Medulla oblongata (tissue), 1 donor: ENCODE data around the gene FAM217A.

Experiments used
- DNase-seq: peaks from one replicate; pipeline ENCODE4 v3.0.0-alpha.2; 2015; ENCODE audit errors: extremely low spot score

FAM217A gene

DNA sequence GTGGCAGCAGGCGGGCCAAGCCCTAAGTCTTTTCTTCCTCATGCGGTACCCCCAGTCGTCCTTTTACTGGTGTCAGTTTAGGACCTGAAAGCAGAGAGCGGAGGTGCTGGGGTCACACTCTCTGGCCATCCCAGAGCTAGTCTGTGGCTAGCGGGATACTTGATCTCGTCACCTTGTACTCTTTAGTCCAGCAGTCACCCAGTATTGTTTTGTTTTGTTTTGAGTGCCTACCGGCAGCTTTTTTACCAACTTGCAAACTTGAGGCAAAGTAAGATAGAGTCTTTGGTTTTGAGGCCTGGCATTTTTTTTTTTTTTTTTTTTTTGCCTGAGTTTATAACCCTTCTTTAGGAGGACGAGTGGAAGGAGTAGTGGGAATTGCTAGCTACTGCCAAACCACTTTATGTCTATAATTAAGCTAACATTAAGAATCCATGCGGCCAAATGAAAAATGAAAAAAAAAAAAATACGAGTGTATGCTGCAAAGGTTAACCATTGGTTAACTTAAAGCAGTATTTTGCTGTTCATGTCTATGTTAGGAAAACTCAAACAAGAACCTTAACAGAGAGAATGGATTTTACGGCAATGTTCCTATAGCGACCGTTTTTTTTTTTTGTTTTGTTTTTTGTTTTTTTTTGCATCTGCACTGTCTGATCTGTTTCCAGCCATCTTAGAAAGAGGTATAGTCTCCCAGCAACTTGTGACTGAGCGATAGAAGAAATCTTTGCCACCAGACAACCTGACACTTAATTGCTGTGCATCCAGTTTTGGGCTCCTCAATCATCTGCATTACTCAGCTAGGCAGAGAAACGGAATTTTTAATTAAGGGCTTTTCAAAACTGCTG lies 56.9 kb downstream of the FAM217A start:
- DNase-seq: no peak

DNA sequence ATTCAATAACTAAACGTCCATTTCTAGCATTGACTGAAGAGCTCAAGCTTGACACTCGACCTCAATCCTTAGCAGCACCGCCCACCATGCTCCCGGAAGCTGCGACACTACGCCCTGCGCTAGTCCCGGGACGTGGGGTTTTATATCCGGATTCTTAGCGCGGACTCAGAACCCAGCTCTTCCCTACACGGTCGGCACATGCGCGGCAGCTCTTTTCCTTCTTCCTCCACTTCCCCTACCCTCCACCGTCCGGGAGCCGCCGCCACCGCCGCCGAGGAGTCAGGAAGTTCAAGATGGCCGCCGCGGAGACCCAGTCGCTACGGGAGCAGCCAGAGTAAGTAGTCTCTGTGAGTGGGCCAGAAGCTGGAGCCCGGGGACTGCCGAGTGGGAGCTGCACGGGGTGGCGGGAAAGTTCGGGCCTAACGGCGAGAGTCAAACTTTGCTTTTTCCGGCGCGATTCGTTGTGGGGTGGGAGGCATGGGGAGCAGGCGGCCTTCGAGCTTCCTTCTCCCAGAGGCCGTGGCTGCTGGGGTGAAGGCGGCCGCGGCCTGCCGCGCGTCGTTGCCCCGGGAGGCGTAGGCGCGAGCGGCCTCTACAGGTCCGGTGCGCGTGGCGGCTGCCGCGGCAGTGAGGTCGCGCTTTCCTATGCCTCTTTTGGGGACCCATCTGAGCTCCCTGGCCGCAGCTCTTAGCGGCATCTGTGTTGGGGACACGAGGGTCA lies 57.6 kb downstream of the FAM217A start:
- DNase-seq: peak; percentile 98

DNA sequence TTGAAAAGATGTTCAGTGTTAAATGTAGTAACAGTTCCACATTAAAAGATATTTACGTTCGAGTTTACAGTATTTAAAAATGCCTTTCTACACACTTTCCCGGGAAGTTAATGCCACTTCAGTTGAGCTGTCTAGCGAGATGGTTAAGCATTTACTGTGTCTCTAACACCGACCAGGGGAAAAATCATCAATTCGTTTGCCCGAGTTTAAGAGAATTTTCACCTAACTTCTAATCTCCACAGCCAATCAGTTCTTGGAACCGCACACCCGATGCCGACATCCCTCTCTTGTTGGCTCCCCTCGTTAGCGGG lies 58.2 kb downstream of the FAM217A start:
- DNase-seq: no peak

DNA sequence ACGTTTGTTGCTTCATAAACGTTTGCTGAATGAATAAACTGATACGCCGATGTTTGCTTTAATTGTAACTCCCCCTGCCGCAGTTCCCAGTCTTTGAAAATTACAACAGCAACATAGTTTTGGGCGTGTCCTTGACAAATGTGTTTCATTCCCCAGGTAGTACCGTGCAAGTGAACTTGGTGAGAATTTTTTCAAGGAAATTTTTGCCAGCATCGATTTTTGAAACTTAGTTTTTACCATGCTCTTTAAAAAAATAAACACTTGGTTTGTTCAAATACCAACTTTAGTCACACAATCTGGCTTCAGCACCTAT lies 60.1 kb downstream of the FAM217A start:
- DNase-seq: no peak
